ENCODE results near the gene ELANE. TPM values are rescaled to one million over a fixed set of nuclear protein-coding genes. Genes with fewer than 3 reads are reported as not detected.
"Not testable (repeated sequence)": the region's sequence is repeated elsewhere in the genome, so short reads cannot be mapped to it uniquely, and the experiment has no call there.

The ELANE gene
- total and polyA plus RNA-seq, 2 donors (not counting 1 experiment from before 2014, with no cell fraction given), result 0.48 to 0.66 TPM

GRCh38 chr19:876089-876488, 24.0 kb downstream of the ELANE start:
- no peaks in the 10 kb centered on the region for H4K20me1 ChIP-seq (ENCODE audit: control insufficient read depth, extremely low read depth, insufficient read depth, low read length)
- DNase-seq (ENCODE audit: low read depth in 2 of 2), result no peak
- no peak overlapping the region for H3K4me3 ChIP-seq (replicated peaks in 1 of 4; ENCODE audit: control extremely low read depth in 1 of 4, insufficient read depth in 1 of 4, low read depth in 3 of 4, low read length in 4 of 4)
- H3K27me3 ChIP-seq (ENCODE audit: control insufficient read depth, insufficient read depth, low read length), result no peaks in the 10 kb centered on the region
- H3K4me2 ChIP-seq (ENCODE audit: extremely low read depth, insufficient read depth, low read length), result no peak overlapping the region
- H3K79me2 ChIP-seq (ENCODE audit: control insufficient read depth, insufficient read depth, low read length), result no peaks in the 10 kb centered on the region
- TF ChIP-seq EZH2 (IDR thresholded peaks at IDR 0.05; ENCODE audit: low read length, missing control alignments) (no peak), CTCF (conservative IDR thresholded peaks at IDR 0.05 in 1 of 2, IDR thresholded peaks at IDR 0.05 in 1 of 2; ENCODE audit: low read depth in 1 of 2, low read length in 2 of 2) (no peak)
- H2AFZ ChIP-seq (ENCODE audit: low read length), result no peak overlapping the region
- no peak overlapping the region for H3K27ac ChIP-seq (ENCODE audit: insufficient read depth, low read length)
- H3K9me3 ChIP-seq (ENCODE audit: control insufficient read depth, insufficient read depth, low read depth, low read length), result no peaks in the 10 kb centered on the region
- H3K36me3 ChIP-seq (ENCODE audit: control insufficient read depth, insufficient read depth, low read length), result peaks cover 26% of the 10 kb centered on the region
- H3K4me1 ChIP-seq (ENCODE audit: control insufficient read depth, extremely low read depth, insufficient read depth, low read length), result no peaks in the 10 kb centered on the region
- H3K9ac ChIP-seq (ENCODE audit: insufficient read depth, low read length), result no peak overlapping the region

- H4K20me1 ChIP-seq (ENCODE audit: control insufficient read depth, extremely low read depth, insufficient read depth, low read length), result no peaks in the 10 kb centered on the region
- no peak overlapping the region for H3K4me3 ChIP-seq (replicated peaks in 1 of 4; ENCODE audit: control extremely low read depth in 1 of 4, insufficient read depth in 1 of 4, low read depth in 3 of 4, low read length in 4 of 4)
- H3K27me3 ChIP-seq (ENCODE audit: control insufficient read depth, insufficient read depth, low read length), result no peaks in the 10 kb centered on the region
- H2AFZ ChIP-seq (ENCODE audit: low read length), result no peak overlapping the region
- no peaks in the 10 kb centered on the region for H3K4me1 ChIP-seq (ENCODE audit: control insufficient read depth, extremely low read depth, insufficient read depth, low read length)
- H3K36me3 ChIP-seq (ENCODE audit: control insufficient read depth, insufficient read depth, low read length), result peaks cover 32% of the 10 kb centered on the region
- no peak overlapping the region for H3K4me2 ChIP-seq (ENCODE audit: extremely low read depth, insufficient read depth, low read length)
- H3K9ac ChIP-seq (ENCODE audit: insufficient read depth, low read length), result no peak overlapping the region
- H3K27ac ChIP-seq (ENCODE audit: insufficient read depth, low read length), result no peak overlapping the region
- TF ChIP-seq CTCF (conservative IDR thresholded peaks at IDR 0.05 in 1 of 2, IDR thresholded peaks at IDR 0.05 in 1 of 2; ENCODE audit: low read depth in 1 of 2, low read length in 2 of 2), result no peak
- no peak for TF ChIP-seq EZH2 (IDR thresholded peaks at IDR 0.05; ENCODE audit: low read length, missing control alignments)
- no peak for DNase-seq (ENCODE audit: low read depth in 2 of 2)
- no peaks in the 10 kb centered on the region for H3K9me3 ChIP-seq (ENCODE audit: control insufficient read depth, insufficient read depth, low read depth, low read length)
- no peaks in the 10 kb centered on the region for H3K79me2 ChIP-seq (ENCODE audit: control insufficient read depth, insufficient read depth, low read length)
Observed at GRCh38 chr19:876780-877314, 24.7 kb downstream of the ELANE start.

DNA sequence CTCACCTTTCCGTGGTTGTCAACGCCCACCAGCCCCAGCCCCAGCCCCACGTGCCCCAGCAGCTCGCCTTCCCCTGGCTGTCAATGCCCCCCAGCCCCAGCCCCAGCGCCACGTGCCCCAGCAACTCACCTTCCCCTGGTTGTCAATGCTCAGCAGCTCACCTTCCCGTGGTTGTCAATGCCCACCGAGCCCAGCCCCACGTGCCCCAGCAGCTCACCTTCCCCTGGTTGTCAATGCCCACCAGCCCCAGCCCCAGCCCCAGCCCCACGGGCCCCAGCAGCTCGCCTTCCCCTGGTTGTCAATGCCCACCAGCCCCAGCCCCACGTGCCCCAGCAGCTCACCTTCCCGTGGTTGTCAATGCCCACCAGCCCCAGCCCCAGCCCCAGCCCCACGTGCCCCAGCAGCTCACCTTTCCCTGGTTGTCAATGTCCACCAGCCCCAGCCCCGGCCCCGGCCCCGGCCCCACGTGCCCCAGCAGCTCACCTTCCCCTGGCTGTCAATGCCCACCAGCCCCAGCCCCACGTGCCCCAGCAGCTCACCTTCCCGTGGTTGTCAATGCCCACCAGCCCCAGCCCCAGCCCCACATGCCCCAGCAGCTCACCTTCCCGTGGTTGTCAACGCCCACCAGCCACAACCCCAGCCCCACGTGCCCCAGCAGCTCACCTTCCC, 26.0 kb downstream of the ELANE start:
- H4K20me1 ChIP-seq (ENCODE audit: control insufficient read depth, extremely low read depth, insufficient read depth, low read length); H3K9ac ChIP-seq (ENCODE audit: insufficient read depth, low read length): not testable (repeated sequence)
- peaks cover 42% of the 10 kb centered on the region for H3K36me3 ChIP-seq (ENCODE audit: control insufficient read depth, insufficient read depth, low read length)

DNA sequence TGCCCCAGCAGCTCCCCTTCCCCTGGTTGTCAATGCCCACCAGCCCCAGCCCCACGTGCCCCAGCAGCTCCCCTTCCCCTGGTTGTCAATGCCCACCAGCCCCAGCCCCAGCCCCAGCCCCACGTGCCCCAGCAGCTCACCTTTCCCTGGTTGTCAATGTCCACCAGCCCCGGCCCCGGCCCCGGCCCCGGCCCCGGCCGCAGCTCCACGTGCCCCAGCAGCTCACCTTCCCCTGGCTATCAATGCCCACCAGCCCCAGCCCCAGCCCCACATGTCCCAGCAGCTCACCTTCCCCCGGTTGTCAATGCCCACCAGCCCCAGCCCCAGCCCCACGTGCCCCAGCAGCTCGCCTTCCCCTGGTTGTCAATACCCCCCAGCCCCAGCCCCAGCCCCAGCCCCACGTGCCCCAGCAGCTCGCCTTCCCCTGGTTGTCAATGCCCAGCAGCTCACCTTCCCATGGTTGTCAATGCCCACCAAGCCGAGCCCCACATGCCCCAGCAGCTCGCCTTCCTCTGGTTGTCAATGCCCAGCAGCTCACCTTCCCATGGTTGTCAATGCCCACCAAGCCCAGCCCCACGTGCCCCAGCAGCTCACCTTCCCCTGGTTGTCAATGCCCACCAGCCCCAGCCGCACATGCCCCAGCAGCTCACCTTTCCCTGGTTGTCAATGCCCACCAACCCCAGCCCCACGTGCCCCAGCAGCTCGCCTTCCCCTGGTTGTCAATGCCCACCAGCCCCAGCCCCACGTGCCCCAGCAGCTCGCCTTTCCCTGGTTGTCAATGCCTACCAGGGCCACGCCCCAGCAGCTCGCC, 26.9 kb downstream of the ELANE start:
- H4K20me1 ChIP-seq (ENCODE audit: control insufficient read depth, extremely low read depth, insufficient read depth, low read length); DNase-seq (ENCODE audit: low read depth in 2 of 2); H3K9ac ChIP-seq (ENCODE audit: insufficient read depth, low read length); H2AFZ ChIP-seq (ENCODE audit: low read length); H3K4me1 ChIP-seq (ENCODE audit: control insufficient read depth, extremely low read depth, insufficient read depth, low read length); H3K9me3 ChIP-seq (ENCODE audit: control insufficient read depth, insufficient read depth, low read depth, low read length); H3K79me2 ChIP-seq (ENCODE audit: control insufficient read depth, insufficient read depth, low read length); H3K4me2 ChIP-seq (ENCODE audit: extremely low read depth, insufficient read depth, low read length); H3K27ac ChIP-seq (ENCODE audit: insufficient read depth, low read length); H3K27me3 ChIP-seq (ENCODE audit: control insufficient read depth, insufficient read depth, low read length); H3K4me3 ChIP-seq (replicated peaks in 1 of 4; ENCODE audit: control extremely low read depth in 1 of 4, insufficient read depth in 1 of 4, low read depth in 3 of 4, low read length in 4 of 4): not testable (repeated sequence)
- peaks cover 42% of the 10 kb centered on the region for H3K36me3 ChIP-seq (ENCODE audit: control insufficient read depth, insufficient read depth, low read length)

More for the DNA sequence above, 26.0 kb downstream of the ELANE start:
- H3K27ac ChIP-seq (ENCODE audit: insufficient read depth, low read length); DNase-seq (ENCODE audit: low read depth in 2 of 2); H3K27me3 ChIP-seq (ENCODE audit: control insufficient read depth, insufficient read depth, low read length); H3K4me2 ChIP-seq (ENCODE audit: extremely low read depth, insufficient read depth, low read length); H2AFZ ChIP-seq (ENCODE audit: low read length); H3K4me3 ChIP-seq (replicated peaks in 1 of 4; ENCODE audit: control extremely low read depth in 1 of 4, insufficient read depth in 1 of 4, low read depth in 3 of 4, low read length in 4 of 4); H3K4me1 ChIP-seq (ENCODE audit: control insufficient read depth, extremely low read depth, insufficient read depth, low read length); H3K9me3 ChIP-seq (ENCODE audit: control insufficient read depth, insufficient read depth, low read depth, low read length); H3K79me2 ChIP-seq (ENCODE audit: control insufficient read depth, insufficient read depth, low read length): not testable (repeated sequence)
